HCT116 (cell line): ENCODE measurements around the gene EGFL7. TPM values are rescaled to one million over a fixed set of nuclear protein-coding genes. Genes with fewer than 3 reads are reported as not detected.

Source experiments
- ATAC-seq: fragments of 200-7000 bp; cut with Tn5 transposase; 2 replicates; pipeline ENCODE4 v1.9.1; 2020; ENCODE audit warnings: mild to moderate bottlenecking, moderate library complexity
- BruUV-seq: library from RNA; stranded (reverse); fragments of 400-500 nt; replicated peaks from 2 replicates; lab custom pipeline; 2021; lab: Mats Ljungman, UMichigan
- CTCF ChIA-PET: fragments of 300-600 bp; sonication (Branson Sonifier 250); formaldehyde crosslinking; loops from one replicate; lab custom pipeline; 2021; ENCODE audit warnings: antibody characterized with exemption; lab: Charles Lee
- POLR2A ChIA-PET: fragments of 300-600, 350-600 bp; sonication (Branson Sonifier 250); formaldehyde crosslinking; loops from one replicate; lab custom pipeline; 2021; ENCODE audit warnings: antibody characterized with exemption; lab: Charles Lee
- RAD21 ChIA-PET, 2 experiments: fragments of 300-600 bp; sonication (Branson Sonifier 250); formaldehyde crosslinking; loops; one replicate each; lab custom pipeline; 2023; ENCODE audit warnings: low total read pairs in 2 of 2; ENCODE audit not compliant: uncharacterized antibody in 2 of 2, unreplicated experiment in 2 of 2, low non-redundant PET in 1 of 2; lab: Charles Lee
- DNase-seq: peaks from one replicate; pipeline ENCODE4 v3.0.0-alpha.2; 2010; ENCODE audit warnings: low read depth, low spot score
- H2AFZ ChIP-seq: fragments of 200-600 bp; shearing (Covaris generic), sonication (generic); 2 replicates; pipeline ENCODE4 v1.6.1; 2017; ENCODE audit warnings: low read depth, mixed run types, mixed read lengths, antibody characterized with exemption, low read length; ENCODE audit not compliant: poor library complexity, severe bottlenecking
- H3K27ac ChIP-seq: 2 replicates; pipeline ENCODE4 v1.5.1; 2012; ENCODE audit warnings: low read depth, low read length
- H3K27me3 ChIP-seq: fragments of 200-600 bp; sonication (generic); 2 replicates; pipeline ENCODE4 v1.6.1; 2016; ENCODE audit warnings: mixed run types, low read length, mixed read lengths; ENCODE audit not compliant: insufficient read depth
- H3K36me3 ChIP-seq, 2 experiments: fragments of 200-500 bp in 1 of 2; fragments of 200-600 bp in 1 of 2; sonication (Bioruptor generic) in 1 of 2; sonication (generic) in 1 of 2; 2 replicates each; pipeline versions ENCODE4 v1.5.1 to v1.6.1; 2014 to 2016; ENCODE audit warnings: low read length in 2 of 2, inconsistent platforms in 1 of 2, mixed read lengths in 1 of 2, mixed run types in 1 of 2; ENCODE audit not compliant: insufficient read depth in 2 of 2, control insufficient read depth in 1 of 2
- H3K4me1 ChIP-seq, 2 experiments: fragments of 200-600 bp in 1 of 2; sonication (generic) in 1 of 2; 2 replicates each; pipeline versions ENCODE4 v1.5.1 to v1.6.1; 2012 to 2017; ENCODE audit warnings: low read length in 2 of 2, inconsistent platforms in 1 of 2, mild to moderate bottlenecking in 1 of 2, mixed read lengths in 1 of 2, mixed run types in 1 of 2, moderate library complexity in 1 of 2; ENCODE audit not compliant: insufficient read depth in 2 of 2, control insufficient read depth in 1 of 2
- H3K4me2 ChIP-seq: fragments of 200-600 bp; sonication (generic); 2 replicates; pipeline ENCODE4 v1.6.1; 2017; ENCODE audit warnings: mixed run types, low read length, mixed read lengths
- H3K4me3 ChIP-seq, 2 experiments: fragments of 200-600 bp in 1 of 2; sonication (generic) in 1 of 2; replicated peaks in 1 of 2; 2 replicates each; pipeline ENCODE4 v1.5.1; 2011 to 2016; ENCODE audit warnings: low read length in 2 of 2, control low read depth in 1 of 2, low read depth in 1 of 2, mild to moderate bottlenecking in 1 of 2, mixed read lengths in 1 of 2, mixed run types in 1 of 2
- H3K79me2 ChIP-seq: fragments of 200-600 bp; sonication (generic); 2 replicates; pipeline ENCODE4 v1.6.1; 2017; ENCODE audit warnings: mild to moderate bottlenecking, mixed run types, low read length, moderate library complexity, mixed read lengths; ENCODE audit not compliant: insufficient read depth
- H3K9ac ChIP-seq: fragments of 200-600 bp; sonication (generic); 2 replicates; pipeline ENCODE4 v1.6.1; 2016; ENCODE audit warnings: low read length, mixed read lengths
- H3K9me2 ChIP-seq: fragments of 200-600 bp; sonication (generic), shearing (Covaris generic); 2 replicates; pipeline ENCODE4 v1.6.1; 2017; ENCODE audit warnings: mixed run types, mild to moderate bottlenecking, moderate library complexity; ENCODE audit not compliant: insufficient read depth
- H3K9me3 ChIP-seq, 2 experiments: fragments of 200-500 bp in 1 of 2; fragments of 200-600 bp in 1 of 2; sonication (Bioruptor generic) in 1 of 2; sonication (generic) in 1 of 2; 2 replicates each; pipeline ENCODE4 v1.6.1; 2014 to 2017; ENCODE audit warnings: low read length in 2 of 2, mixed read lengths in 2 of 2, inconsistent platforms in 1 of 2, low read depth in 1 of 2, mild to moderate bottlenecking in 1 of 2, mixed run types in 1 of 2, moderate library complexity in 1 of 2; ENCODE audit not compliant: control insufficient read depth in 1 of 2, insufficient read depth in 1 of 2
- H4K20me1 ChIP-seq: fragments of 200-600 bp; sonication (generic), shearing (Covaris generic); 2 replicates; pipeline ENCODE4 v1.6.1; 2017; ENCODE audit warnings: mixed run types, mild to moderate bottlenecking, moderate library complexity; ENCODE audit not compliant: insufficient read depth
- ATF3 ChIP-seq: IDR thresholded peaks from 2 replicates; pipeline ENCODE4 v1.6.1; 2012
- CBX3 ChIP-seq: IDR thresholded peaks from 2 replicates; pipeline ENCODE4 v1.6.1; 2012; ENCODE audit warnings: low read depth
- CEBPB ChIP-seq: IDR thresholded peaks from 2 replicates; pipeline ENCODE4 v1.6.1; 2012; ENCODE audit warnings: low read depth
- EGR1 ChIP-seq: IDR thresholded peaks from 2 replicates; pipeline ENCODE4 v1.6.1; 2012; ENCODE audit warnings: low read depth
- FOSL1 ChIP-seq: IDR thresholded peaks from 2 replicates; pipeline ENCODE4 v1.6.1; 2012; ENCODE audit warnings: low read depth
- MAX ChIP-seq: IDR thresholded peaks from 2 replicates; pipeline ENCODE4 v1.6.1; 2012
- POLR2AphosphoS5 ChIP-seq: IDR thresholded peaks from 2 replicates; pipeline ENCODE4 v1.6.1; 2011; ENCODE audit warnings: mild to moderate bottlenecking, low read depth, low read length, moderate library complexity
- SP1 ChIP-seq: IDR thresholded peaks from 2 replicates; pipeline ENCODE4 v1.6.1; 2012; ENCODE audit warnings: low read depth
- SRF ChIP-seq: IDR thresholded peaks from 2 replicates; pipeline ENCODE4 v1.6.1; 2012; ENCODE audit warnings: low read depth
- TCF7L2 ChIP-seq: IDR thresholded peaks from 2 replicates; pipeline ENCODE4 v1.7.0; 2011; ENCODE audit warnings: borderline replicate concordance, inconsistent platforms; ENCODE audit not compliant: insufficient read depth, insufficient read length; ENCODE audit errors: extremely low read depth
- ZFX ChIP-seq: fragments of 450-650 bp; IDR thresholded peaks from 2 replicates; pipeline ENCODE4 v1.6.1; 2017
- intact Hi-C: fragments of 100-400 bp; cut with micrococcal nuclease; formaldehyde crosslinking; loops from 2 replicates; pipeline ENCODE4 v1.10.0; 2022
- total RNA-seq: library from RNA; stranded (reverse); gene quantifications from one replicate; pipeline ENCODE4 v1.2.1, GENCODE V29; 2021; ENCODE audit not compliant: unreplicated experiment

The EGFL7 gene
- total RNA-seq, 1 experiment from 2014 or later, result 82.0 TPM

GRCh38 chr9:136646827-136647711 is 15.6 kb upstream of the EGFL7 start:
- Histone ChIP-seq H3K9me3 (no peaks in the 10 kb centered on the region), H3K27me3 (no peaks in the 10 kb centered on the region), H4K20me1 (no peaks in the 10 kb centered on the region), H3K79me2 (no peaks in the 10 kb centered on the region), H2AFZ (no peak overlapping the region), H3K4me3 (no peak overlapping the region), H3K4me2 (no peak overlapping the region), H3K4me1 (peaks cover 7 to 14% of the 10 kb centered on the region in 2 experiments), H3K36me3 (no peaks in the 10 kb centered on the region), H3K27ac (no peak overlapping the region), H3K9ac (no peak overlapping the region), H3K9me2 (no peaks in the 10 kb centered on the region)
- no peak for DNase-seq
- ChIA-PET POLR2A (no interaction called here), CTCF (no interaction called here), RAD21 (interaction anchor here in 1 of 2 experiments (0.6 kb wide), 1 partner anchor 156 kb away, joined by 8 read pairs; no protein-coding TSS in a partner anchor)
- TF ChIP-seq SP1 (no peak), CEBPB (no peak), MAX (no peak)
- intact Hi-C loops, result no loop called here
- ATAC-seq, result no peak
- no TSS peak for BruUV-seq

- RAD21 ChIA-PET, result no interaction called here
- intact Hi-C loops, result no loop called here
- no peak for TF ChIP-seq CBX3
- TF ChIP-seq MAX, result no peak
- TF ChIP-seq ZFX, result no peak
- no peak for TF ChIP-seq ATF3
- no peak for TF ChIP-seq POLR2AphosphoS5
- no peak for TF ChIP-seq EGR1
- no peak for TF ChIP-seq CEBPB
- no peak for TF ChIP-seq SRF
- TF ChIP-seq TCF7L2, result no peak
- TF ChIP-seq FOSL1, result no peak
- no peak overlapping the region for H3K27ac ChIP-seq
- no peaks in the 10 kb centered on the region for H3K27me3 ChIP-seq
- H3K36me3 ChIP-seq, result no peaks in the 10 kb centered on the region
- H2AFZ ChIP-seq, result no peak overlapping the region
- no peak overlapping the region for H3K9ac ChIP-seq
- no TSS peak for BruUV-seq
- no peak for DNase-seq
- POLR2A ChIA-PET, result no interaction called here
- H3K79me2 ChIP-seq, result no peaks in the 10 kb centered on the region
- no peak overlapping the region for H3K4me3 ChIP-seq
- no peaks in the 10 kb centered on the region for H3K9me3 ChIP-seq
- ATAC-seq, result no peak
- no peak overlapping the region for H3K4me2 ChIP-seq
- H3K9me2 ChIP-seq, result no peaks in the 10 kb centered on the region
- no peaks in the 10 kb centered on the region for H4K20me1 ChIP-seq
- CTCF ChIA-PET, result no interaction called here
- peaks cover 7 to 14% of the 10 kb centered on the region in 2 experiments for H3K4me1 ChIP-seq
Observed at GRCh38 chr9:136648751-136649150, 14.0 kb upstream of the EGFL7 start.
